GM23338 (cell line): ENCODE results near the gene STAB2. TPM values are rescaled to one million over a fixed set of nuclear protein-coding genes. Genes with fewer than 3 reads are reported as not detected.

Source experiments
- ATAC-seq: fragments of 200-7000 bp; cut with Tn5 transposase; 3 replicates; pipeline ENCODE4 v1.9.1; 2020
- DNase-seq: peaks from one replicate; pipeline ENCODE4 v3.0.0-alpha.2; 2015; ENCODE audit warnings: low spot score
- H2AFZ ChIP-seq: fragments of 200-600 bp; sonication (generic); 2 replicates; pipeline ENCODE4 v1.8.0; 2016; ENCODE audit warnings: antibody characterized with exemption, mild to moderate bottlenecking, moderate library complexity
- H3F3A ChIP-seq: fragments of 200-600 bp; sonication (generic); replicated peaks from 2 replicates; pipeline ENCODE4 v1.8.0; 2017; ENCODE audit warnings: antibody characterized with exemption, mixed run types, low read depth
- H3K27ac ChIP-seq: fragments of 200-600 bp; sonication (generic); 2 replicates; pipeline ENCODE4 v1.6.1; 2016; ENCODE audit warnings: low read depth
- H3K27me3 ChIP-seq: fragments of 200-600 bp; sonication (generic); 2 replicates; pipeline ENCODE4 v1.8.0; 2016; ENCODE audit warnings: mild to moderate bottlenecking, mixed run types, moderate library complexity; ENCODE audit not compliant: insufficient read depth
- H3K36me3 ChIP-seq: fragments of 200-600 bp; sonication (generic); 2 replicates; pipeline ENCODE4 v1.8.0; 2016; ENCODE audit warnings: mild to moderate bottlenecking; ENCODE audit not compliant: insufficient read depth
- H3K4me1 ChIP-seq: fragments of 200-600 bp; sonication (generic); 2 replicates; pipeline ENCODE4 v1.8.0; 2016; ENCODE audit warnings: mild to moderate bottlenecking, moderate library complexity; ENCODE audit not compliant: insufficient read depth
- H3K4me2 ChIP-seq: fragments of 200-600 bp; sonication (generic); 2 replicates; pipeline ENCODE4 v1.7.1; 2017; ENCODE audit warnings: mixed run types
- H3K4me3 ChIP-seq: fragments of 200-600 bp; sonication (generic); 2 replicates; pipeline ENCODE4 v1.6.1; 2016; ENCODE audit warnings: mixed run types
- H3K79me2 ChIP-seq: fragments of 200-600 bp; sonication (generic); replicated peaks from 2 replicates; pipeline ENCODE4 v1.8.0; 2017; ENCODE audit warnings: mild to moderate bottlenecking; ENCODE audit not compliant: insufficient read depth
- H3K9me2 ChIP-seq: fragments of 200-600 bp; sonication (generic); 2 replicates; pipeline ENCODE4 v1.8.0; 2017; ENCODE audit not compliant: insufficient read depth
- H4K20me1 ChIP-seq: fragments of 200-600 bp; sonication (generic); replicated peaks from 2 replicates; pipeline ENCODE4 v1.8.0; 2017; ENCODE audit warnings: mild to moderate bottlenecking; ENCODE audit not compliant: insufficient read depth
- H3K27ac Mint-ChIP-seq: 2 replicates; pipeline ENCODE4 v1.8.0; 2020; ENCODE audit warnings: inconsistent platforms, mild to moderate bottlenecking, moderate library complexity, mixed read lengths
- H3K27me3 Mint-ChIP-seq: 3 replicates; pipeline ENCODE4 v1.8.0; 2022; ENCODE audit warnings: low read depth, mild to moderate bottlenecking, moderate library complexity, mixed read lengths, inconsistent platforms; ENCODE audit not compliant: insufficient read depth, poor library complexity
- H3K36me3 Mint-ChIP-seq: 3 replicates; pipeline ENCODE4 v1.8.0; 2021; ENCODE audit warnings: low read depth, mild to moderate bottlenecking, inconsistent platforms, moderate library complexity, mixed read lengths
- H3K4me1 Mint-ChIP-seq: 3 replicates; pipeline ENCODE4 v1.8.0; 2020; ENCODE audit warnings: mild to moderate bottlenecking, inconsistent platforms, mixed read lengths
- H3K4me3 Mint-ChIP-seq: 3 replicates; pipeline ENCODE4 v1.8.0; 2021; ENCODE audit warnings: moderate library complexity, mild to moderate bottlenecking, inconsistent platforms, mixed read lengths
- H3K9me3 Mint-ChIP-seq: 3 replicates; pipeline ENCODE4 v1.8.0; 2020; ENCODE audit warnings: moderate library complexity, mild to moderate bottlenecking, inconsistent platforms, mixed read lengths
- CREB1 ChIP-seq: fragments of 250-450 bp; sonication (Bioruptor Pico); IDR thresholded peaks from 2 replicates; pipeline ENCODE4 v1.5.0; 2020; ENCODE audit warnings: low read depth, mild to moderate bottlenecking, moderate library complexity
- EZH2 ChIP-seq: fragments of 200-600 bp; sonication (generic); IDR thresholded peaks from one replicate; pipeline ENCODE4 v1.8.0; 2017; ENCODE audit warnings: antibody characterized with exemption, mild to moderate bottlenecking, low read depth; ENCODE audit not compliant: unreplicated experiment
- EZH2phosphoT487 ChIP-seq: fragments of 200-600 bp; sonication (generic); IDR thresholded peaks from one replicate; pipeline ENCODE4 v1.8.1; 2018; ENCODE audit warnings: antibody characterized with exemption; ENCODE audit not compliant: unreplicated experiment
- JUNB ChIP-seq: IDR thresholded peaks from one replicate; pipeline ENCODE4 v1.6.1; 2016; ENCODE audit warnings: antibody characterized with exemption; ENCODE audit not compliant: unreplicated experiment
- NANOG ChIP-seq: IDR thresholded peaks from 2 replicates; pipeline ENCODE4 v1.6.1; 2016; ENCODE audit warnings: antibody characterized with exemption, borderline replicate concordance
- POLR2AphosphoS5 ChIP-seq: IDR thresholded peaks from 2 replicates; pipeline ENCODE4 v1.6.1; 2016; ENCODE audit warnings: antibody characterized with exemption, low read depth
- STAT1 ChIP-seq: IDR thresholded peaks from one replicate; pipeline ENCODE4 v1.6.1; 2016; ENCODE audit warnings: antibody characterized with exemption; ENCODE audit not compliant: unreplicated experiment
- ZNF114 ChIP-seq: fragments of 250-450 bp; sonication (Bioruptor Pico); IDR thresholded peaks from 2 replicates; pipeline ENCODE4 v1.5.0; 2020; ENCODE audit warnings: mild to moderate bottlenecking, moderate library complexity
- ZNF331 ChIP-seq: fragments of 250-450 bp; sonication (Bioruptor Pico); IDR thresholded peaks from 2 replicates; pipeline ENCODE4 v1.5.0; 2020; ENCODE audit warnings: low read depth, mild to moderate bottlenecking, moderate library complexity
- polyA plus RNA-seq: library from polyadenylated mRNA; unstranded; fragments of >200 nt; fragmentation: Nextera tagmentation; extraction: Ambion mirVana; gene quantifications from 2 replicates; pipeline ENCODE4 v1.2.1, GENCODE V29; 2016
- total RNA-seq: library from RNA; depleted of rRNA; stranded (reverse); fragments of >200 nt; shearing (Covaris generic); gene quantifications from 2 replicates; pipeline ENCODE4 v1.2.3, GENCODE V29; 2014
- TF ChIP-seq, protein P1 (sequence below), 2 experiments: fragments of 200-600 bp in 1 of 2; sonication (generic) in 1 of 2; conservative IDR thresholded peaks; 2 replicates each; pipeline versions ENCODE4 v1.5.1 to v1.6.1; 2016 to 2017; ENCODE audit warnings: antibody characterized with exemption in 2 of 2, low read depth in 2 of 2, mild to moderate bottlenecking in 2 of 2, moderate library complexity in 1 of 2
- TF ChIP-seq, protein P2 (sequence below): IDR thresholded peaks from 2 replicates; pipeline ENCODE4 v1.6.1; 2016; ENCODE audit warnings: antibody characterized with exemption
- TF ChIP-seq, protein P3 (sequence below): IDR thresholded peaks from one replicate; pipeline ENCODE4 v1.6.1; 2018; ENCODE audit warnings: antibody characterized with exemption; ENCODE audit not compliant: unreplicated experiment

STAB2 gene
- total and polyA plus RNA-seq, 2 experiments from 2014 or later, result 0.14 TPM; not detected in 1

DNA sequence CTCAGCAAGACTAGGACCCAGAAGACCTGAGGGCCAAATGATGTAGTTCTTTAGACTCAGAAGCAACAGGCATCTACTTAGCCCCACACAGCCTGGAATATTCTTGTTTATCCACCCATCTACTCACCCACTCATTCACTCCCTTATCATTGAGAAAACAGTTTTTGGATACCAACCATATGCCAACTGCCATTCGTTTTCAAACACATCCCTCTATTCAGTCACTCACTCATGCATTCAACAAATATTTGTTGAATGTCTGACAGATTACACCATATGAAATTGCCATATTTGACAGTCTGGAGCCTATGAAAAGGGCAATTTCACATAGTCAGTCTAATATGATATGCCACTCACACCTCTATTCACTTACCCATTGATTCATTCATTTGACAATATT, 150.8 kb downstream of the STAB2 start (continued):
- TF ChIP-seq JUNB, result no peak
- no peak for TF ChIP-seq EZH2
- TF ChIP-seq STAT1, result no peak
- TF ChIP-seq, protein P1, sequence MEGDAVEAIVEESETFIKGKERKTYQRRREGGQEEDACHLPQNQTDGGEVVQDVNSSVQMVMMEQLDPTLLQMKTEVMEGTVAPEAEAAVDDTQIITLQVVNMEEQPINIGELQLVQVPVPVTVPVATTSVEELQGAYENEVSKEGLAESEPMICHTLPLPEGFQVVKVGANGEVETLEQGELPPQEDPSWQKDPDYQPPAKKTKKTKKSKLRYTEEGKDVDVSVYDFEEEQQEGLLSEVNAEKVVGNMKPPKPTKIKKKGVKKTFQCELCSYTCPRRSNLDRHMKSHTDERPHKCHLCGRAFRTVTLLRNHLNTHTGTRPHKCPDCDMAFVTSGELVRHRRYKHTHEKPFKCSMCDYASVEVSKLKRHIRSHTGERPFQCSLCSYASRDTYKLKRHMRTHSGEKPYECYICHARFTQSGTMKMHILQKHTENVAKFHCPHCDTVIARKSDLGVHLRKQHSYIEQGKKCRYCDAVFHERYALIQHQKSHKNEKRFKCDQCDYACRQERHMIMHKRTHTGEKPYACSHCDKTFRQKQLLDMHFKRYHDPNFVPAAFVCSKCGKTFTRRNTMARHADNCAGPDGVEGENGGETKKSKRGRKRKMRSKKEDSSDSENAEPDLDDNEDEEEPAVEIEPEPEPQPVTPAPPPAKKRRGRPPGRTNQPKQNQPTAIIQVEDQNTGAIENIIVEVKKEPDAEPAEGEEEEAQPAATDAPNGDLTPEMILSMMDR (conservative IDR thresholded peaks at IDR 0.05; ENCODE audit: low read depth in 2 of 2), result no peak
- TF ChIP-seq EZH2phosphoT487, result no peak
- no peak for TF ChIP-seq POLR2AphosphoS5
- TF ChIP-seq, protein P2, sequence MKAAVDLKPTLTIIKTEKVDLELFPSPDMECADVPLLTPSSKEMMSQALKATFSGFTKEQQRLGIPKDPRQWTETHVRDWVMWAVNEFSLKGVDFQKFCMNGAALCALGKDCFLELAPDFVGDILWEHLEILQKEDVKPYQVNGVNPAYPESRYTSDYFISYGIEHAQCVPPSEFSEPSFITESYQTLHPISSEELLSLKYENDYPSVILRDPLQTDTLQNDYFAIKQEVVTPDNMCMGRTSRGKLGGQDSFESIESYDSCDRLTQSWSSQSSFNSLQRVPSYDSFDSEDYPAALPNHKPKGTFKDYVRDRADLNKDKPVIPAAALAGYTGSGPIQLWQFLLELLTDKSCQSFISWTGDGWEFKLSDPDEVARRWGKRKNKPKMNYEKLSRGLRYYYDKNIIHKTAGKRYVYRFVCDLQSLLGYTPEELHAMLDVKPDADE, result no peak

DNA sequence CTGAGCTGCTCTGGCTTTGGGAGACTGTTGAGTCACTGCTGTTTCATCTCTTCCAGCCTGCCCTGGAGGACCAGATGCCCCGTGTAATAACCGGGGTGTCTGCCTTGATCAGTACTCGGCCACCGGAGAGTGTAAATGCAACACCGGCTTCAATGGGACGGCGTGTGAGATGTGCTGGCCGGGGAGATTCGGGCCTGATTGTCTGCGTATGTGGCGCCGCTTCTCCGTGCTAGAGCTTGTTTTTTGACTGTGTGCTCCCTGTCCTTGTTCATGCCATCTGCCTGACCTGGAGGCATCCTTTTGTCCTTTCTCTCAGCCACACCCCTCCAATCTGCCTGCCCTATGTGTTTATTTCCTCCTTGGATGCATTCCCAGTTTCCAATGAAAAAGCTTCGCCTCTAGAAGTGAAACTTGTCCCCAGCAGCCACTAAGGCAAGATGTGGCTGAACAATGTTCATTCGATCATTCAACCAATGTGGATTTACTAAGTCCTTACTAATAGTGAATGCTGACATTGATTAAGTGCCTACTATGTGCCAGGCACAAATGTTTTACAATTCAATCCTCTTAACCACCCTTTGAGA, 155.4 kb downstream of the STAB2 start:
- Histone ChIP-seq H3K9me2 (no peaks in the 10 kb centered on the region; the same call in 1 of the 2 replicates), H3K4me2 (no peak overlapping the region), H2AFZ (0 out of 2 replicates have a peak overlapping the region, but pooled peaks have one; percentile 38), H3K4me3 (no peak overlapping the region), H3K27me3 (no peaks in the 10 kb centered on the region), H3K36me3 (no peaks in the 10 kb centered on the region), H3K27ac (no peak overlapping the region), H3K79me2 (no peaks in the 10 kb centered on the region), H4K20me1 (no peaks in the 10 kb centered on the region), H3K4me1 (no peaks in the 10 kb centered on the region), H3F3A (no peaks in the 10 kb centered on the region)
- peak; percentile 3 for DNase-seq
- Mint-ChIP-seq H3K9me3 (peaks cover 3% of the 10 kb centered on the region; the same call in 2 of the 3 replicates), H3K27ac (no peak overlapping the region), H3K27me3 (no peaks in the 10 kb centered on the region), H3K4me1 (peaks cover 7% of the 10 kb centered on the region; the same call in 2 of the 3 replicates), H3K36me3 (no peaks in the 10 kb centered on the region), H3K4me3 (no peak overlapping the region)
- no peak for ATAC-seq
- TF ChIP-seq EZH2phosphoT487 (no peak), EZH2 (no peak), ZNF331 (CRISPR knock-in tag) (no peak), STAT1 (no peak), JUNB (no peak), NANOG (no peak), ZNF114 (no peak), CREB1 (CRISPR knock-in tag) (no peak)
- TF ChIP-seq, protein P3, sequence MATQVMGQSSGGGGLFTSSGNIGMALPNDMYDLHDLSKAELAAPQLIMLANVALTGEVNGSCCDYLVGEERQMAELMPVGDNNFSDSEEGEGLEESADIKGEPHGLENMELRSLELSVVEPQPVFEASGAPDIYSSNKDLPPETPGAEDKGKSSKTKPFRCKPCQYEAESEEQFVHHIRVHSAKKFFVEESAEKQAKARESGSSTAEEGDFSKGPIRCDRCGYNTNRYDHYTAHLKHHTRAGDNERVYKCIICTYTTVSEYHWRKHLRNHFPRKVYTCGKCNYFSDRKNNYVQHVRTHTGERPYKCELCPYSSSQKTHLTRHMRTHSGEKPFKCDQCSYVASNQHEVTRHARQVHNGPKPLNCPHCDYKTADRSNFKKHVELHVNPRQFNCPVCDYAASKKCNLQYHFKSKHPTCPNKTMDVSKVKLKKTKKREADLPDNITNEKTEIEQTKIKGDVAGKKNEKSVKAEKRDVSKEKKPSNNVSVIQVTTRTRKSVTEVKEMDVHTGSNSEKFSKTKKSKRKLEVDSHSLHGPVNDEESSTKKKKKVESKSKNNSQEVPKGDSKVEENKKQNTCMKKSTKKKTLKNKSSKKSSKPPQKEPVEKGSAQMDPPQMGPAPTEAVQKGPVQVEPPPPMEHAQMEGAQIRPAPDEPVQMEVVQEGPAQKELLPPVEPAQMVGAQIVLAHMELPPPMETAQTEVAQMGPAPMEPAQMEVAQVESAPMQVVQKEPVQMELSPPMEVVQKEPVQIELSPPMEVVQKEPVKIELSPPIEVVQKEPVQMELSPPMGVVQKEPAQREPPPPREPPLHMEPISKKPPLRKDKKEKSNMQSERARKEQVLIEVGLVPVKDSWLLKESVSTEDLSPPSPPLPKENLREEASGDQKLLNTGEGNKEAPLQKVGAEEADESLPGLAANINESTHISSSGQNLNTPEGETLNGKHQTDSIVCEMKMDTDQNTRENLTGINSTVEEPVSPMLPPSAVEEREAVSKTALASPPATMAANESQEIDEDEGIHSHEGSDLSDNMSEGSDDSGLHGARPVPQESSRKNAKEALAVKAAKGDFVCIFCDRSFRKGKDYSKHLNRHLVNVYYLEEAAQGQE, result no peak
- TF ChIP-seq, protein P1 (conservative IDR thresholded peaks at IDR 0.05; ENCODE audit: low read depth in 2 of 2), result no peak
